Activated CD4-positive, alpha-beta T cell treated with anti-CD3 and anti-CD28 coated beads, Interleukin-2, amount 50 U/mL, for 1 hour (primary cell): ENCODE data around the gene LRIG2.
"Not testable (repeated sequence)": the region's sequence is repeated elsewhere in the genome, so short reads cannot be mapped to it uniquely, and the experiment has no call there.

Source experiments
- DNase-seq: peaks from one replicate; pipeline ENCODE4 v3.0.0-alpha.2; 2020

Gene LRIG2

DNA sequence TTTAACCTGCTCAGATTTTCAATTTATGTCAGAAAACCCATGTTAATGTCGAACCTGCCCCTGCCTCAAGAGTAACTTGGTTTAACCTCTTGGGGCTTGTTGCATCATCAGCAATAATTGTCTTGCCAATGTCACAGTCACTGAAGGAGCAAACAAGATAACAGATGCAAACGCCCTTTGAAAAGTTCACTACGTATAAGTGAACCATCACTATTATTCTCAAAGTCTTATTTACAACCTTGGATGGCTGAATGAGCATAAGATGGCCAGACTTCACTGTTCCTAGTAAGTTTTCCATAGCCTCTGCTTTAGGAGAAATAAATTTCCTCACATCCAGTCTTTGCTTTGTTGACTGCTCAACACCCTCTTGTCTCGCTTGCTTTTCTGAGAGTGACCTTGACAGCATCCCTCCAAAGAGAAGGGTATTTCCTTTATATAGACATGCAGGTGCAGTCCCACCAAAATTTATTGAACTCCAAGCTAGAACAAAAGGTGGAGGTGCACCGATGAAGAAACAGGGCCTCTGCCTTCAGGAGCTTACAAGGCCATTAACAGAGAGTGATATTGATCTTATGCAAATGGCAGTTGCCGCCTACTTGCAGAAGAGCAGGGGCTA lies 749 bp upstream of the LRIG2 start:
- no peak for DNase-seq

GRCh38 chr1:113073479-113073950 lies 517 bp downstream of the LRIG2 start:
- DNase-seq: no peak

GRCh38 chr1:113074237-113074636 lies 1.2 kb downstream of the LRIG2 start:
- DNase-seq: no peak

DNA sequence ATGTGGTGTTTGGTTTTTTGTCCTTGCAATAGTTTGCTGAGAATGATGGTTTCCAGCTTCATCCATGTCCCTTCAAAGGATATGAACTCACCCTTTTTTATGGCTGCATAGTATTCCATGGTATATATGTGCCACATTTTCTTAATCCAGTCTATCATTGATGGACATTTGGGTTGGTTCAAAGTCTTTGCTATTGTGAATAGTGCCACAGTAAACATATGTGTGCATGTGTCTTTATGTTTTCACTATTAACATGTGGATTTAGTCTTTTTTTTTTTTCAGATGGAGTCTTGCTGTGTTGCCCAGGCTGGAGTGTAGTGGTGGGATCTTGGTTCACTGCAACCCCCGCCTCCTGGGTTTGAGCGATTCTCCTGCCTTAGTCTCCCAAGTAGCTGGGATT lies 5.0 kb downstream of the LRIG2 start:
- DNase-seq: not testable (repeated sequence)

- DNase-seq: no peak
Measured at GRCh38 chr1:113086541-113086940, 13.5 kb downstream of the LRIG2 start.

GRCh38 chr1:113088972-113089371 lies 16.0 kb downstream of the LRIG2 start:
- DNase-seq: no peak

- DNase-seq: no peak
Measured at GRCh38 chr1:113090051-113090450, 17.1 kb downstream of the LRIG2 start.

- no peak for DNase-seq
Measured at GRCh38 chr1:113091988-113092594, 19.1 kb downstream of the LRIG2 start.

- no peak for DNase-seq
Measured at GRCh38 chr1:113094506-113094905, 21.5 kb downstream of the LRIG2 start.

- no peak for DNase-seq
Measured at GRCh38 chr1:113095790-113096455, 22.9 kb downstream of the LRIG2 start.

GRCh38 chr1:113096493-113096892 lies 23.5 kb downstream of the LRIG2 start:
- no peak for DNase-seq

DNA sequence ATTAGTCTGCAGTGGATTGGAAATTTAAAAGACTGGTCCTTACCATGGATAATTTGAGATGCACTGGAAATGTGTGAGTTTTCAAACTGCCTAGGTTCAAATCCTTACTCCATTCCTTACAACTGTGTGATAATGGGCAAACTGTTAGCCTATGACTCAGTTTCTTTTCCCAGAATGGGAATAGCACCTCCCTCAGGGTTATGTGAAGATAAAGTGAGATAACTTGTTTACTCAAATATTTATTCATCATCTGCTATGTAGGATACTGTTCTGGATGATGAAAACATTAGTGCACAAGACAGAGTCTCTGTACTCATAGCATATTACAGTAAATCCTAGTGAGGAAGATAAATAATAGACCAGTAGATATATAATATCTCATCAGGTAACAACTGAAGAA lies 28.6 kb downstream of the LRIG2 start:
- DNase-seq: no peak

DNA sequence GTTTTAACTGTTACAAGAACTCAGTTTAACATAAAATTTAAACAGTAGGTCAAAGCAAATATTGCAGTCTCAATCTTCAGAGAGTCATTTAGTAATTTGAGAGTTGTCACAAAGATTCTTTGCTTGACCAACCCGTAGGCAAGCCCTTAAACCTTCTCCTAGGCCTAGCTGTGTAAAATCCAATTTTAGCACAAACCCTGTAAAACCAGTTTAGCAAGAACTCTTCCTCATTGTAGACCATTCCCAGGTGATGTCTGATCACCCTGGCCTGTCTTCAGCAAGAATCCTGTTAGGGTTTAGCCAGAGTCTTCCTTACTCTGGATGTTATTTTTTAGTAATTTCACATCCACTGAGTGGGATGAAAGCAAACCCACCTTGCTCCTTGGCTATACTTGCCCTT lies 30.1 kb downstream of the LRIG2 start:
- DNase-seq: no peak

DNA sequence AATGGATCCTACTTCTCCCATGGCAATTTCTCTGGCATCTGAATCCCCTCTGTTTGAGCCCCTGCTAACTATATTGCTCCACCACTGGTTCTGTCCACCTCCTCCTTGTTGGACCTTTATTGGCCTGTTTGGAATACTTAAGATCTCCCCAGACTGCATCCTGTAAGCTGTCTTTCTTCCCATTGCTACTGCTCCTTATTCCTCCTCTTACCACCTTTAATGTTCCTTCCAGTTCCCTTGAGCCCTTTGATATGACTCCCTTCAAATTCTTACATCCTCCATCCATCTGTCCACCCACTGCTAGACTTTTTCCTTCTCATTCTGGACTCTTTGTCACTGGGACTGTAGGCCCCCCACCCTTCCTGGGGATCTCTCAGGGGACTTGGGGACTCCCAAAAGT lies 31.0 kb downstream of the LRIG2 start:
- no peak for DNase-seq

GRCh38 chr1:113106910-113107309 lies 33.9 kb downstream of the LRIG2 start:
- no peak for DNase-seq

- DNase-seq: no peak
Measured at GRCh38 chr1:113109908-113110554, 37.0 kb downstream of the LRIG2 start.

- no peak for DNase-seq
Measured at GRCh38 chr1:113118266-113118665, 45.3 kb downstream of the LRIG2 start.

- DNase-seq: no peak
Measured at GRCh38 chr1:113123737-113124136, 50.7 kb downstream of the LRIG2 start.

GRCh38 chr1:113124366-113124765 lies 51.4 kb downstream of the LRIG2 start:
- no peak for DNase-seq

DNA sequence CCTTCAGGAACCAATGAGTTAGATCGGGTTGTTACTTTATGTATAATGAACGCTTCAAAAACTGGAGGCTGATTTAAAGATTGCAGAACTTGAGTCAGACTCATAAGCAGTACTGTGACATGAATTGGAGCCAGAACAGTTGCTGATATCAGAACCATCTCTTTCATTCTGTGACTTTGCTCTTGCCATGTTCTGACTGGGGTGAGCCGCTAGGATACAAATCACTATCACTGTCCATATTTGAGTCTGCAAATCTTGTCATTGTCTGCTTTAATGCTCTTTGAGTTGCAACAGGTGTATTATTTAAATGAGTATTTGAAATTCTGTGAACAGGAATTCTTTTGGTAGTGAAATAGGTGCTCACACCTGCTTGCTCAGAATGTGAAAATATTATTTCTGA lies 52.5 kb downstream of the LRIG2 start:
- no peak for DNase-seq

DNA sequence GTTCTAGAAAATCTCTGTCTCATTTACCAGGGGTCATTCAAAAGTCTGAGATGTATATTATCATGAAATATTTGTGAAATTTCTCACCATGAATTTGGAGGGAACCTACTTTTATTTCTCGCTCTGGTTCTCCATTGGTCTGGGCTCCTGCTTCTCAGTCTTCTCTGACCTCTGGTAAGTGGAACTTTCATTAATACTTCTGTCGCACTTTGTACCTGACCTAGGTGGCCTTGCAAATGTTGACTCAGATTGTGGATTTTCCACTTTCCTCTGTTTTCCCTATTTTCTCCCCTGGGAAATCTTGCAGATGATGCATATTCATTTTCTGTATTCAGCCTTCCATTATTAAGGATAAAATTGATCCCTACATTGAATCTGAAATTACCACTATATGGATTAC lies 53.2 kb downstream of the LRIG2 start:
- no peak for DNase-seq

- DNase-seq: no peak
Measured at GRCh38 chr1:113128116-113128515, 55.1 kb downstream of the LRIG2 start.

- no peak for DNase-seq
Measured at GRCh38 chr1:113129529-113130185, 56.7 kb downstream of the LRIG2 start.
